ENCODE data around the gene CCDC112. TPM values are rescaled to one million over a fixed set of nuclear protein-coding genes. Genes with fewer than 3 reads are reported as not detected.

The CCDC112 gene
- total and polyA plus RNA-seq, 4 donors = 4.1 to 8.3 (median 6.9) TPM

DNA sequence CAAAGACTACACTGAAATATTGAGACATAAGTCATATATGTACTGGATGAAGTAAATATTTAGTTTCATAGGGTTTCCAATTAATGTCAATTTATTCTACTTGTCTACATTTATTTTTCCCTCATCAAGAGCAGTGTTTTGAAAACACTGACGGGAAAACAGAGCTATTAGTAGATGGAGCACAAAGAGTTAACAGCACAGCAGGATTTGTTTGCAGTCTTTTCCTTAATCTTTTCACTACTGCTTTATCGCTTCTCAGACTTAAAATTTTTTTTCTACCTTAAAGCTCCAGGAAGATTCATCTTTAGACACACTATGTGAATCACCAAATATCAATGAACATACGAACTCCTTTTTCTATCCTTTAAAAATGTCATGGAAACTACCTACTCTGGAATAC is 59.4 kb downstream of the CCDC112 start:
- DNase-seq (no peak), ATAC-seq (ENCODE audit: low FRiP score) (no peak)
- H3K36me3 ChIP-seq (ENCODE audit: control insufficient read depth in 1 of 2, insufficient read depth in 2 of 2, low read length in 1 of 2) = no peaks in the 10 kb centered on the region
- intact Hi-C loops (cut with DNase I) = no loop called here
- WGBS, 2 donors = 85 to 89% methylated on average over 3 of the region's 3 CpGs
- no peak overlapping the region for H3K27ac ChIP-seq (ENCODE audit: low read depth in 1 of 2, low read length in 2 of 2)
- H3K4me3 ChIP-seq (ENCODE audit: low read length in 2 of 2) = no peak overlapping the region
- H3K4me1 ChIP-seq (ENCODE audit: control insufficient read depth in 1 of 2, insufficient read depth in 2 of 2, low read length in 2 of 2) = peaks cover 0 to 2% of the 10 kb centered on the region in 2 donors
- no peaks in the 10 kb centered on the region for H3K27me3 ChIP-seq (ENCODE audit: control insufficient read depth in 1 of 2, insufficient read depth in 2 of 2, low read length in 1 of 2)
- no peaks in the 10 kb centered on the region for H3K9me3 ChIP-seq (ENCODE audit: control insufficient read depth, low read length)

DNA sequence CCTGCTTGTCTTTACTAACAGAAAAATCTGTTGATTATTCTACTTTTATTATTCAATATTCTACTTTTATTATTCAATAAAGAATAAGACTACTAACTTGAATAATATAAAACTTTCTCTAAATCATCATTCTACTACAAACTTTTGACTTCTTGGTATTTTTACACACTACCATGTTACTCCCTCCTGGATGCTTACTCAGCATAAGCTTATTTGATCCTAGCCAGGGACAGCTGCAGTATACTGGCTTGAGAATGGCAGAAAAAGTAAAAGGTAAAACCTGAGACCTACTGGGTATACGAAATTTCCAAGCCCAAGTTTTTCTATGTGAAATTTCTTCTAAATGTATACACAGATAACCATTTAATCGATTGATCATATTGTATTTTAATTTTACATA is 59.9 kb downstream of the CCDC112 start:
- Histone ChIP-seq H3K4me3 (ENCODE audit: low read length in 2 of 2) (no peak overlapping the region), H3K9me3 (ENCODE audit: control insufficient read depth, low read length) (no peaks in the 10 kb centered on the region), H3K4me1 (ENCODE audit: control insufficient read depth in 1 of 2, insufficient read depth in 2 of 2, low read length in 2 of 2) (peaks cover 0 to 2% of the 10 kb centered on the region in 2 donors), H3K27ac (ENCODE audit: low read depth in 1 of 2, low read length in 2 of 2) (no peak overlapping the region), H3K36me3 (ENCODE audit: control insufficient read depth in 1 of 2, insufficient read depth in 2 of 2, low read length in 1 of 2) (no peaks in the 10 kb centered on the region), H3K27me3 (ENCODE audit: control insufficient read depth in 1 of 2, insufficient read depth in 2 of 2, low read length in 1 of 2) (no peaks in the 10 kb centered on the region)
- intact Hi-C loops (cut with DNase I) = no loop called here
- WGBS, 2 donors = 92 to 98% methylated on average over 2 of the region's 2 CpGs
- no peak for DNase-seq
- ATAC-seq (ENCODE audit: low FRiP score) = no peak

GRCh38 chr5:115231598-115231997 is 64.9 kb downstream of the CCDC112 start:
- intact Hi-C loops (cut with DNase I) = no loop called here
- peaks cover 2 to 9% of the 10 kb centered on the region in 2 donors for H3K36me3 ChIP-seq (ENCODE audit: control insufficient read depth in 1 of 2, insufficient read depth in 2 of 2, low read length in 1 of 2)
- H3K4me1 ChIP-seq (ENCODE audit: control insufficient read depth in 1 of 2, insufficient read depth in 2 of 2, low read length in 2 of 2) = peaks cover 0 to 2% of the 10 kb centered on the region in 2 donors
- 77 to 87% methylated on average over 4 of the region's 4 CpGs for WGBS, 2 donors
- H3K27me3 ChIP-seq (ENCODE audit: control insufficient read depth in 1 of 2, insufficient read depth in 2 of 2, low read length in 1 of 2) = no peaks in the 10 kb centered on the region
- H3K4me3 ChIP-seq (ENCODE audit: low read length in 2 of 2) = no peak overlapping the region
- H3K9me3 ChIP-seq (ENCODE audit: control insufficient read depth, low read length) = no peaks in the 10 kb centered on the region
- no peak for ATAC-seq (ENCODE audit: low FRiP score)
- DNase-seq = no peak
- no peak overlapping the region for H3K27ac ChIP-seq (ENCODE audit: low read depth in 1 of 2, low read length in 2 of 2)

DNA sequence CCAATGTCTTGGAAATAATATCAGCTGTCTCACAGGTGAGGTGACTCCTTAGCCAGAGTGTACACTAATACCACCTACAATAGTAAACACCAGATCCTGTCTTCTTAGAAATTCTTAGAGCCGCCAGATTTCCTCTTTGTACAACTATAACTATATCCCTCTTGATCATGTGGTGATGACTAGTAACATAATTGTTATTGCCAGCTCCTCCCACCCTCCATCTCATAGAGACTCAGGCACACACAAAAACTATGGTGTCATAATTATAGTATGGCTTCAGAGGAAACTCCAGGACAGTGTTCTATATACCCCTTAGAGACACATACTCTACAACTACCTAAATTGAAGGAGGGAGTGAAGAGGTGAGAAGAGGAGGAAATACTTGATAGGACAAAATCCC is 66.8 kb downstream of the CCDC112 start:
- DNase-seq (no peak), ATAC-seq (ENCODE audit: low FRiP score) (no peak)
- peaks cover 2 to 9% of the 10 kb centered on the region in 2 donors for H3K36me3 ChIP-seq (ENCODE audit: control insufficient read depth in 1 of 2, insufficient read depth in 2 of 2, low read length in 1 of 2)
- H3K9me3 ChIP-seq (ENCODE audit: control insufficient read depth, low read length) = no peaks in the 10 kb centered on the region
- WGBS, 2 donors = 95% methylated on average over 1 of the region's 1 CpG
- no peak overlapping the region for H3K4me3 ChIP-seq (ENCODE audit: low read length in 2 of 2)
- intact Hi-C loops (cut with DNase I) = no loop called here
- no peaks in the 10 kb centered on the region for H3K4me1 ChIP-seq (ENCODE audit: control insufficient read depth in 1 of 2, insufficient read depth in 2 of 2, low read length in 2 of 2)
- H3K27ac ChIP-seq (ENCODE audit: low read depth in 1 of 2, low read length in 2 of 2) = no peak overlapping the region
- no peaks in the 10 kb centered on the region for H3K27me3 ChIP-seq (ENCODE audit: control insufficient read depth in 1 of 2, insufficient read depth in 2 of 2, low read length in 1 of 2)

- no peak overlapping the region for H3K4me3 ChIP-seq (ENCODE audit: low read length in 2 of 2)
- ATAC-seq (ENCODE audit: low FRiP score) = no peak
- peaks cover 0 to 5% of the 10 kb centered on the region in 2 donors for H3K4me1 ChIP-seq (ENCODE audit: control insufficient read depth in 1 of 2, insufficient read depth in 2 of 2, low read length in 2 of 2)
- intact Hi-C loops (cut with DNase I) = no loop called here
- no peaks in the 10 kb centered on the region for H3K27me3 ChIP-seq (ENCODE audit: control insufficient read depth in 1 of 2, insufficient read depth in 2 of 2, low read length in 1 of 2)
- peaks cover 2 to 9% of the 10 kb centered on the region in 2 donors for H3K36me3 ChIP-seq (ENCODE audit: control insufficient read depth in 1 of 2, insufficient read depth in 2 of 2, low read length in 1 of 2)
- H3K27ac ChIP-seq (ENCODE audit: low read depth in 1 of 2, low read length in 2 of 2) = no peak overlapping the region
- no peak for DNase-seq
- no peaks in the 10 kb centered on the region for H3K9me3 ChIP-seq (ENCODE audit: control insufficient read depth, low read length)
- 90 to 92% methylated on average over 1 of the region's 1 CpG for WGBS, 2 donors
Observed at GRCh38 chr5:115227281-115227680, 69.2 kb downstream of the CCDC112 start.

Other genes starting within 250 kb of the CCDC112 start
- gene TRIM36, start 126.7 kb downstream of the CCDC112 start, total RNA-seq = 10 to 100 TPM in 1 of 2 donors, 1 to 10 TPM in 1; 4.4 to 23.9 TPM
- 10 to 100 TPM; 11.9 to 14.1 TPM for gene TRIM36, start 126.7 kb downstream of the CCDC112 start, polyA plus RNA-seq
- gene PGGT1B, start 33.8 kb downstream of the CCDC112 start, total RNA-seq = 10 to 100 TPM; 37.4 to 45.5 TPM
- gene PGGT1B, start 33.8 kb downstream of the CCDC112 start, polyA plus RNA-seq = 1 to 10 TPM; 3.7 to 3.9 TPM
- gene FEM1C, start 248.1 kb upstream of the CCDC112 start, total RNA-seq = 10 to 100 TPM; 18.8 to 21.0 TPM
- 1 to 10 TPM; 5.1 to 7.1 TPM for gene FEM1C, start 248.1 kb upstream of the CCDC112 start, polyA plus RNA-seq

Measured in aorta (tissue), 5 donors.